C1 segment of cervical spinal cord (tissue), 14 donors: Measurements from ENCODE around the gene ABCB8.
"Not testable (repeated sequence)": the region's sequence is repeated elsewhere in the genome, so short reads cannot be mapped to it uniquely, and the experiment has no call there.

ENCODE experiments used
- DNase-seq, 14 donors: peaks; one replicate each; lab custom pipeline; 2025; lab: John Stamatoyannopoulos, UW

ABCB8 gene

DNA sequence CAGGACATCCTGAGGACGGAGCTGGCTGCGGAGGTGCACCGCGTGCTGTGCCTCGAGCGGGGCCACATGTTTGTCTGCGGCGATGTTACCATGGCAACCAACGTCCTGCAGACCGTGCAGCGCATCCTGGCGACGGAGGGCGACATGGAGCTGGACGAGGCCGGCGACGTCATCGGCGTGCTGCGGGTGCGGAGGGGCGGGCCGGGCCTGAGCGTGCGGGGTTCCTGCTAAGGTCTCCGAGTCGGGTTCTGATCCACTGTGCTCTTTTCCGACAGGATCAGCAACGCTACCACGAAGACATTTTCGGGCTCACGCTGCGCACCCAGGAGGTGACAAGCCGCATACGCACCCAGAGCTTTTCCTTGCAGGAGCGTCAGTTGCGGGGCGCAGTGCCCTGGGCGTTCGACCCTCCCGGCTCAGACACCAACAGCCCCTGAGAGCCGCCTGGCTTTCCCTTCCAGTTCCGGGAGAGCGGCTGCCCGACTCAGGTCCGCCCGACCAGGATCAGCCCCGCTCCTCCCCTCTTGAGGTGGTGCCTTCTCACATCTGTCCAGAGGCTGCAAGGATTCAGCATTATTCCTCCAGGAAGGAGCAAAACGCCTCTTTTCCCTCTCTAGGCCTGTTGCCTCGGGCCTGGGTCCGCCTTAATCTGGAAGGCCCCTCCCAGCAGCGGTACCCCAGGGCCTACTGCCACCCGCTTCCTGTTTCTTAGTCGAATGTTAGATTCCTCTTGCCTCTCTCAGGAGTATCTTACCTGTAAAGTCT lies 14.3 kb upstream of the ABCB8 start:
- peak in 10 of 14 donors; percentile 11 to 62 (median 32) for DNase-seq

DNA sequence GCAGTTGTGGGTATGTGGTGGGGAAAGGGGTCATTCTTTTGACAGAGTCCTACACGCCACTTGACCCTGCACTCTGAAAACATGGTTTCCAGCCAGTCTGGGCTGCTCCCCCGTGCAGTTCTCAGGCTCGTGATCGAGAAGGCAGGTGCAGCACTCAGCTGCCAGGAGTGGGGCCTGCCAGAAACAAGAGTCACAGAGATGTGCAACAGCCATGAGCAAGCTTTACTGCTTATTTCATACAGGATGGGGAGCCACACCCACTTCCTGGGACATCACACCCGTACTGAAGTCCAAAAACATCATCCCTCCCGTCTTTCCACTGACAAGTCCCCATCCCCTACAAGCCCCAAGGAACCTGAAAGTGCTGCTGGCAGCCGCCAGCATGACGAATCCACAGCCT lies 13.3 kb upstream of the ABCB8 start:
- no peak for DNase-seq

DNA sequence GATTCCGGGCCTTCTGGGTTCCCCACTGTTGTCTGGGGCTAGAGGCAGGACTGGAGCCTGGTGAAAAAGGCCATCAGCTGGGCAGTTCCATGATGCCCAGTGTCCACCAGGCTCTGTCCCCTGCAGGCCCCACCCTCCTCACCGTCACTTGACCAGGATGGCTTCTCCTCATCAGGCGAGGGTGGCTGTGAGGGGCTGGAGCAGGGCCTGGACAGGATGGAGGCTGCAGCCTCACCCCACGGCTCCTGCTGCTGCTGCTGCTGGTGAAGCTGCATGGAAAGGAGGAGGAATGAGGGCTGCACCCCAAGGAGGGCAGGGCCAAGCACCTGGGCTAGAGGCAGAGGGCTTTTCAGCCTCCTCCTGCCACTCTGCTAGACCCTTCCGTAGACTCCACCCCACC lies 12.3 kb upstream of the ABCB8 start:
- no peak for DNase-seq

DNA sequence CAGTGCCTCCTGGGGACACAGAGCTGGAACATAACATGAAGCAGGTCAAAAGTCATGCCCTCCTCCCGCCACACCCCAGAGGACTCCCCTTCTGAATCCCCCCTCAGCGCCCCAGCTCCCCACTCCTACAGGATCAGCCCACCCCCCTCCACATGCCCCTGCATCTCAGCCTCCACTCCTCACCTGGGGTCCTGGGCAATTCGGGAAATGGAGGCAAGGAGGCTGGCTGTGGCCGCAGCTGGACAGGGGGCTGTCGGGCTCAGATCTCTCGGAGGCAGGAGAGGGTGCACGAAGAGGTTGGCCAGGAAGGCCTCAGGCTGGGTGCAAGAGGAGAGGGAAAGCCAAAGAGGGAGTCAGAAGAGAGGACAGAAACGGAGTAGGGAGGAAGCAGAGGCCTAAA lies 11.7 kb upstream of the ABCB8 start:
- no peak for DNase-seq

DNA sequence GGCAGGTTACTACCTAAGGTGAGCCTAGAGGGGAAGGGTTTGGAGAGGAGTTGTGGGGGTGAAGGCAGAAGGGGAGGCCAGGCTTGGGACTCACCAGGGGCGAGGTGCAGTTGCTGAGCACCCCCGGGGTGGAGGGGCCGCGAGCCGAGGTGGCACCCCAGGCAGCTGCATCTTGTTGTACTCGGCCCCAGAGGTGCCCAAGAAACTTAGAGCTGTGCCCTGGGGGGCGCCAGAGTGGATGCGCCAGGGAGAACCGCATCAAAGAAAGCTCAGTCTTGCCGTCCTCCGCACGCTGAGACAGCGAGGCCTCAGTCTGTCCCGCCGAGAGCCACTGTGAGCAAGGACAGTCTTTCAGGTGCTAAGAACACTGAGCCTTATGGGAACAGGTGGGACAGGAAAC lies 11.3 kb upstream of the ABCB8 start:
- DNase-seq, result no peak

DNA sequence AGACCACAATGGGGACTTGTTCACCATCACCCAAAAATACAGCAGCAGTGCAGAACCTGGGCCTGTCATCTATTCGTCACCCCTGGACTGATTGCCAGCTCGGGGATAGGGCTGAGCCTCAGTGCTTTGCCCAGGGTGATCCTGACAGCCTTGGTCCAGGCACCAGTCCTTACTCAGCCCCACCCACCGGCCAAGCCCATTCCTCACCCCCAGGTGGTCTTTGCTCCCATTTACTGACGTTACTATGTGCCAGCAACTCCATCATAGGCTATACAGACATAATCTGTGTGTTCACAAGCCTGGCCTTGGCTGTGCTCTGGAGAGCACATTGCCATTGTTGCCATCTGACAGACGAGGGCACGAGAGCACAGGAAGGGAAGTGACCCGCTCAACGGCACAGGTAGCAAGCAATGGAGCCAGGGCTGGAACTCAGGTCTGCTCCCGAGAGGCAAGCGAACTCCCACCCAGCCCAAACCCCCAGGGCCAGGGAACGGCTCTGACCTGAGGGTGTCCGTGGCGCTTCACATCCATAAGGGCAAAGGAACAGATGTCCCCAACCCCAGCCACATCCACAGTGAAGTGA lies 10.8 kb upstream of the ABCB8 start:
- DNase-seq, result no peak

DNA sequence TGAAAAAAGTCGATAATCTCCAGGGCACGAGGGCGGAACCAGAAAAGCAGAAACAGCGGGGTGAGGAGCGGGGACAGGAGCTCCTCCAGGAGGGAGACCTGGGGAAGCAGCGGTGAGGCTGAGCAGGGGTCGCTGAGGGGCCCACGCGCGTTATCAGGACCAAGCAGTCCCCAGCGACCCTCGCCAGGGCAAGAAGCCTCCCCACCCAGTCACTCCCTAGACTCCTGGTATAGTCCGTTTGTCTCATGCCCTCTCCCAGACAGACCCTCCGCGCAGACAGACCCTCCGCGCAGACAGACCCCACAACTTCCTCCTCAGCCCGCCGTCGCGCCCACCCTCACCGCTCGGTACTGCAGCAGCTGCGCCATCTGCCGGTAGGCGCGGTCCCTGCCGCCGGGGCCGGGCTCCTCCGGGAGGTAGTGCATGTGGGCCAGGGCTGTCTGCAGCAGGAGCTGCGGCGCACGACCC lies 10.3 kb upstream of the ABCB8 start:
- peak in 6 of 14 donors; percentile 5 to 67 (median 23) for DNase-seq

DNA sequence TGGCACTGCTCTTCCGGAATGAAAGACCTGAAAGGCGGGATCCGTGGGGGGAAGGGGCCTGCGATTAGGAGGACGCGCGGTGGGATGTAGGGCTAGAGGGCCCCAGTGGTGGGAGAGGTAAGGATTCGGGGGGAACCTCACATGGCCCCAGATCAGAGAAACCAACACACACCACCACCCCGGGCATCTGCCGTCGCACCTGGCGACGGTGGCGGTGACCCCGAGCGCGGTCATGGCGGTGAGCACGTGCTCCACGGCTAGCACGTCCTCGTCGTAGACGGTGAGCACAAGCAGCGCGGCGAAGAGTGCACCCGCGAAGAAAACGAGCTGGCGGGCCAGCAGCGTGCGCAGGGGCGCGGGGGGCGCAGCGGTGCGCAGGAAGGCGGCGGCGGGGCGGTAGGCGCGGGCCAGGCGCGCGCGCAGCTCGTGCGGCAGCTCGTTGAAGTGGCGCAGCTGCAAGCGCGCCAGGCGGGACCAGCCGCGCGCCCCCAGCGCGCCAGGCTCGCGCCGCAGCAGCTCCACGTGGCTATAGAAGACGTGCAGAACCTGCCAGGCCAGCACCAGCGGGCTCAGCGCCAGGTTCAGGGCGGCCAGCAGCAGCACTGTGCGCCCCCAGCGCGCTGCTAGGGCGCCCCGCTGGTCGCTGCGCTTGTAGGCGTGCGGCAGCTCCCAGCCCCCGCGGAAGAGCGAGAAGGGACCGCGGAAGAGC lies 9.7 kb upstream of the ABCB8 start:
- DNase-seq, result peak in 2 of 14 donors; percentile 21 to 25

DNA sequence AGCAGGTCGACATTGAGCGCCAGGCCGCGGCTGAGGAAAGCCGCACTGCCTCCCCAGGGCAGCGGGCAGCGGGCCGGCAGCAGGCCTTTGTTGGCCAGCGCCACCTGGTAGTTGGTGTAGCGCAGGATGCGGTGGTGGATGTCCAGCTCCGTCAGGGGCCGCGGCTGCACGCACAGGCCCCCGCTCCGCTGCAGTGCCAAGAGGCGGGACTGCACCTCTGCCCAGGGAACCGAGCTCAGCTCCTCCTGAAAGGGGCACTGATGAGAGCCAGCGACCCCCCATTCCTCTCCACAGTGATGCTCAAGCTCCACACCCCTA lies 9.2 kb upstream of the ABCB8 start:
- no peak for DNase-seq

DNA sequence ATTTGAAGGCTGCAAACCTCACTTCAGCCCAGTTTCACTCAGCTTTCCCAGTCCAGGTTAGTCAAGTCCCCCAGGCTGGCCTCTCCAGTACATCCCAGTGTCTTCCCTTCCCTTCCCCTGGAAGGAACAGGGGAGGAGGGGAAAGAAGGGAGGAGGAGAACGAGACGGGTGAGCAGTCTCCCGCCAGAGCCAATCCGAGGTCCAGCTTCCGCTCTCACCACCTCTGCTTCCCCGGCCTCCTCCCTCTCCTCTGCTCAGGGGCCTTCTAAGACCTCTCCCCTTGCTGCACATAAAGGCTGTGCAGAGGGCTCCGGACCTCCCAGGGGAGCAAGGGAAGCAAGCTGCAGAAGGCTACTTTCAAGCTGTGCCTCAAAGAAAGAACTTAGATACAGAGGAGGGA lies 8.0 kb upstream of the ABCB8 start:
- no peak for DNase-seq

DNA sequence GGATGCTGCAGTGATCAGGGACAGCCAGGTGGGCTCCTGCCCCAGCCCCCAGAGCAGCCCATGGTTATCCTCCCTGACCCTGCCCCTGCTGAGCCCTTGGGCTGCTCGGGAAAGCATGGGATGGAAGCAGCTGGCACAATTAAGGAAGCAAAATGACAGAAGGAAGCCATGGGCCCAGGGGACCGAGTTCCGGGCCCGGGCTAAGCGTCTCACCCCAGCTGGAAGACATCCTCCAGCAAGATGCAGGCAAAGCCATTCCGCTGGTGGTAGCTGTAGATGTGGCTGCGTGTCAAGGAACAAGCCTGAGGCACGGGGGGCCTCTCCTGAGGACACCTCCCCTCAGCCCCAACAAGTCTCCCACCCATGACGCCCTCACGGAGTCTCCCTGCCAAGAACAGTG lies 5.0 kb upstream of the ABCB8 start:
- no peak for DNase-seq

DNA sequence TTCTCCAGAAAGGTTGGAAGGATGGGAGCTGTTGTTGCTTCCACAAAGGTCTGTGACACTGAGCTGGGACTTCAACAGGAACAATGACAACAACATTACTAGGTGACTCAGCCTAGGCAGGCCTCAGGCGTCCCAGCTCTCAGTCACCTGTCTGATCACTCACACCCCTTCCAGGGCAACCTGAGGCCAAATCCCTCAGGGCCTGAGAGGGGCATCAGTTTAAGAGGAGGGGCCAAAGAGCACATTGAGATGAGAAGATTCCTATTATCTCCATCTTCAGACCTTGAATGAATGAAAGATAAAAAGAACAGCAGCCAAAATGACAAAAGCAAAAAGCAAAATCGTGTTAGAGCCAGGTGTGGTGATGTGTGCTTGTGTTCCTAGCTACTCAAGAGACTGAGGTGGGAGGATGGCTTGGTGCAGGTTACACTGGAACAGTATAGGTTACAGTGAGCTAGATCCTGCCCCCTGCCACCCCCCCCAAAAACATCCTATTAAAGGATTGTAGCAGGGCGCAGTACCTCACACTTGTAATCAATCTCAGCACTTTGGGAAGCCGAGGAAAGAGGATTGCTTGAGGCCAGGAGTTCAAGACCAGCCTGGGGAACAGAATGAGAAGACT lies 3.7 kb upstream of the ABCB8 start, which contains the start of gene ATG9B:
Gene ATG9B (minus strand): TSS at position 60 of the 622 bp plus-strand sequence. CDS start 71 bp downstream, outside the sequence.
- DNase-seq, result no peak

DNA sequence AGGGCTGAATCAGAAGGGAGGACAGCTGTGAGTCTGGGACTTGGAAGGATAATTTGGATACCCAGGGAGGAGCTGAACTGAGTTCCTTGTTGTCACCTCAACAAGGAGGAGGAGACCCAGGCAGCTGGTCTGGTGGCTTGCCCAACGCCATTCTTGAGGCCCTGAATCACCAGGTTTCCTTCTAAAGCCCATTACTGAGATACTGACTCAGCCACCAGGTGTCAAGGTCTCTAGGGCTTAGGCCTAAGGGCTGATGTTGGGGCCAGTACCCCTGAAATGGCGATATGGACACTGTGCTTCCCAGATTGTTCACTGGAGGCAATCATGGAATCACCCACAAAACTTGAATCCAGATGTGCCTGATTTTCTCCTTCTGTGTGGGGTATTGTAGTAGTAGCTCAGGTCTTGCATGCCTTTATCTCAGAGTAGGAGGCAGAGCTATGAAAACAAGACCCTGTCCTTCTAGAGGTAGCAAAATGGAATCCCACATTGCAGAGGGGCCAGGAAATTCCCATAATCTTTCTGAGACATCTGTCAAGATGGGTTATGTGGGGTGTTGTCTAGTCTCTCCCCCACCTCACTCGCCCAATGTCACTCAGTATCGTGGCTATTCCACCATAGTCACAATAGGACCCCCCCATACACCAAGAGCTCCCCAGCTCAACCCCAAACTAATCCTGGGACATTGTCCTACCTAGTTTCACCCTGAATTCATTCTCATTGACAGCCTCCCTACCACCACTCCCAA lies 2.2 kb upstream of the ABCB8 start:
- DNase-seq, result no peak

DNA sequence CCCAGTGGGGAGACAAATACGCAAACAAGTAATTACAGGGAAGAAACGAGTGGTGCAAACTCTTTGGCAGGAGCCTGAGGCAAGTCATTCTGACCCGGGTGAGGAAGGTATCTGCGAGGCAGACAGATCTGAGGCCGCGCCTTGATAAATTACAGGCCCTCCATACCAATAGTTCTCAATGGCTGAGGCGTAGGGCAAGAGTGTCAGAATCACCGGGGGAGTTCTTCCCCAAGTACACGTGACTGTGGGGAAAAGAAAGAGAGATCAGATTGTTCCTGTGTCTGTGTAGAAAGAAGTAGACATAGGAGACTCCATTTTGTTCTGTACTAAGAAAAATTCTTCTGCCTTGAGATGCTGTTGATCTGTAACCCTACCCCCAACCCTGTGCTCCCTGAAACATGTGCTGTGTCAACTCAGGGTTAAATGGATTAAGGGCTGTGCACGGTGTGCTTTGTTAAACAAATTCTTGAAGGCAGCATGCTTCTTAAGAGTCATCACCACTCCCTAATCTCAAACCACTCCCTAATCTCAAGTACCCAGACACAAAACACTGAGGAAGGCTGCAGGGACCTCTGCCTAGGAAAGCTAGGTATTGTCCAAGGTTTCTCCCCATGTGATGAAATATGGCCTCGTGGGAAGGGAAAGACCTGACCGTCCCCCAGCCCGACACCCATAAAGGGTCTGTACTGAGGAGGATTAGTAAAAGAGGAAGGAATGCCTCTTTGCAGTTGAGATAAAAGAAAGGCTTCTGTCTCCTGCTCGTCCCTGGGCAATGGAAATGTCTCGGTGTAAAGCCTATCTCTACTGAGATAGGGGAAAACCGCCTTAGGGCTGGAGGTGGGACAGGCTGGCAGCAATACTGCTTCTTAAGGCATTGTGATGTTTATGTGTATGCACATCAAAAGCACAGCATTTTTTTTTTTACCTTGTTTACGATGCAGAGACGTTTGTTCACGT lies 1.2 kb upstream of the ABCB8 start:
- DNase-seq, result not testable (repeated sequence)

DNA sequence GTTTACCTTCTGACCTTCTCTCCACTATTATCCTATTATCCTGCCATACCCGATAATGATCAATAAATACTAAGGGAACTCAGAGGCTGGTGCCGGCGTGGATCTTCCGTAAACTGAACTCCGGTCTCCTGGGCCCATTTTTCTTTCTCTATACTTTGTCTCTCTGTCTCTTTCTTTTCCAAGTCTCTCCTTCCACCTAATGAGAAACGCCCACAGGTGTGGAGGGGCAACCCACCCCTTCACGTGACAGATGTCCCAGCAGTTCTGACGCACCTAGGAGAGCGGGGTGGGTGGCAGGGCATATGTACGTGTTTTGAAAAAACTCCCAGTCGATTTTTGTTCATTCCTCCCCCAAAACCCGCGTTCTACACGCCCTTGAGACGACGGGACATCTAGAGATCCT lies 521 bp upstream of the ABCB8 start:
- not testable (repeated sequence) for DNase-seq

DNA sequence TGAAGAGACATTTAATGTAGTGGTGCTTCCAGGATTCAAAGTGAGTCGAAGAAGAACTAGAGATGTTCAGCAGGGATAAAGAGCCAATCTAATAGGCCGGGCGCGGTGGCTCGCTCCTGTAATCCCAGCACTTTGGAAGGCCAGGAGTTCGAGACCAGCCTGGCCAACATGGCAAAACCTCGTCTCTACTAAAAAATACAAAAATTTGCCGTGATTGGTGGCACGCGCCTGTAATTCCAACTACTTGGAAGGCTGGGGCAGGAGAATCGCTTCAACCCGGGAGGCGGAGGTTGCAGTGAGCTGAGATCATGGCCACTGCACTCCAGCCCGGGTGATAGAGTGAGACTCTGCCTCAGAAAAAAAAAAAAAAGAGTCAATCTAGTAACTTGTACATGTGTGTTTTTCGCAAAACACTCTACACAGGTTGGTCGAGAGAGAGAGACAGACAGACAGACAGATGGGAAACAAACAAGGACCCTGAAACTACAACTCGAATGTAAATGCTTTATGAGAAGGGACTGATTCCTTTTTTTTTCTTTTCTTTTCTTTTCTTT lies 775 bp downstream of the ABCB8 start:
- DNase-seq, result no peak

DNA sequence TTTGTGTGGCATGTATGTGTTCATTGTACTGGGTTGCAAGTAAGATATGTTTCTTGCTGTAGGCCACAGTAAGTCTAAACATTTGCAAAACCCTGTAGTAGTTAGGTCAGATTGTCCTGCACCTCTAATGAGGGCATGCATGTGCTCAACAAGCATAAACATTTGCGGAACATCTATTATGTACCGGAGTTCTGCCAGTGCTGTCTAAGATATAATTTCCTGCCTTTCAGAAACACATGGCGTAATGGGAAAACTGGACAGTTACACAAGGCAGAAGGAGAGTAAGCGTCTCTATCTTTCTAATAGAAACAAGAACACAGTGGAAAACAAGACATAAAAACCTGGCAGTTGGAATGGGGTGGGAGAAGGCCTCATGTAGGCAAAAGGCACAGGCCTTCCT lies 2.8 kb downstream of the ABCB8 start:
- no peak for DNase-seq

DNA sequence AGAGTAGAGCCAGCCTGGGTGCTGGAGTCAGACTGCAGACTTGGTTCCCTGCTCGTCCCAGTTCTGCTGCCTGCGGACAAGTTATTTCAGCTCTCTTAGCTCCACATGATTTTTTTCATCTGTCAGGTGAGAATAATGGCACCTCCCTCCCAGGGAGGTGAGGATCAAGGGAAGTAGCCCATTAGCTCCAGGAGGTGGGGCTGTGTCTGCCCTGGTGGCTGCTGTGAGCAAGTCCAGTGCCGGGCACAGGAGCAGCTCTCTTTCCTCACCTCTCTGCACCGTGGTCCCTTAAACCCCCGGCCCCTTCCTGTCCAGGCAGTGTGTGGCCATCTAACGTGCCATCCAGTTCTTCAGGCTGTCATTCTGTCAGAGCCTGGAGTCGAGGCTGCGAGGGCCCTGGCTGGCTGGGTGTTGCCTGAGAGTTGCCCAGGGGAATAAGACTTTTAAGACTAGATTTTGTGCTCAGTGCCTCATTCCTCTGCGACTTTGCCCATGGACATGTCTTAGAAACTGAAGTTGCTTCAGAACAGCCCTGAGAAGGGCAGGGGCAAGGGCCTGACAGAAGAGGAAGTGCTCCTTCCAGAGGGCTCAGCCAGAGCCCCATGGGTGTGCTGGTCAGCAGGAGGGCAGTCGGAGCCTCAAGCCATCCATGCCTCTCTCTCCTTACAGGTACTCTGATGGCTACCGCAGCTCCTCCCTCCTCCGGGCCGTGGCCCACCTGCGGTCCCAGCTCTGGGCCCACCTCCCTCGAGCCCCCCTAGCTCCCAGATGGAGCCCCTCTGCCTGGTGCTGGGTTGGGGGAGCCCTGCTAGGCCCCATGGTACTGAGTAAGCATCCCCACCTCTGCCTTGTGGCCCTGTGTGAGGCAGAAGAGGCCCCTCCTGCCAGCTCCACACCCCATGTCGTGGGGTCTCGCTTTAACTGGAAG lies 5.0 kb downstream of the ABCB8 start:
- no peak for DNase-seq

DNA sequence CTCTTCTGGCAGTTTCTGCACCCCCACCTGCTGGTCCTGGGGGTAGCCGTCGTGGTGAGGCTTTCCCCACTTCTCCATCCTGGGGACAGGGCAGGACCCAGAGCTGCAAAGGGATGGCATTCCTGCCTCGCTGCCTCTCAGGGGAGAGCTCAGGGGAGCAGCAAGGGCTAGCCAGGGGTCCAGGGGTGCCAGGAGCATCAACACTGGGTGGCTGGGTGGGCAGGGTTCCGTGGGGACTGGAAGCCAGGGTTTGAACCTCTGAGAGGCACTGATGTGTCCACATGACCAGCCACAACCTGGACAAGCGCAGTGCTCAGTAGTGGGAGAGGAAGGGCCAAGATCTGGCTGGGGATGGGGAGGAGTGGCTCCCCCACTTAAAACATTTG lies 5.6 kb downstream of the ABCB8 start:
- DNase-seq, result no peak
